HG03280 (cell line): Measurements from ENCODE around the gene DUSP12.
"Not testable (repeated sequence)": the region's sequence is repeated elsewhere in the genome, so short reads cannot be mapped to it uniquely, and the experiment has no call there.

Experiments used
- ATAC-seq: cut with Tn5 transposase; IDR thresholded peaks from one replicate; pipeline ENCODE4 v1.9.1; 2021; ENCODE audit warnings: mild to moderate bottlenecking, moderate library complexity; ENCODE audit not compliant: unreplicated experiment

The DUSP12 gene

DNA sequence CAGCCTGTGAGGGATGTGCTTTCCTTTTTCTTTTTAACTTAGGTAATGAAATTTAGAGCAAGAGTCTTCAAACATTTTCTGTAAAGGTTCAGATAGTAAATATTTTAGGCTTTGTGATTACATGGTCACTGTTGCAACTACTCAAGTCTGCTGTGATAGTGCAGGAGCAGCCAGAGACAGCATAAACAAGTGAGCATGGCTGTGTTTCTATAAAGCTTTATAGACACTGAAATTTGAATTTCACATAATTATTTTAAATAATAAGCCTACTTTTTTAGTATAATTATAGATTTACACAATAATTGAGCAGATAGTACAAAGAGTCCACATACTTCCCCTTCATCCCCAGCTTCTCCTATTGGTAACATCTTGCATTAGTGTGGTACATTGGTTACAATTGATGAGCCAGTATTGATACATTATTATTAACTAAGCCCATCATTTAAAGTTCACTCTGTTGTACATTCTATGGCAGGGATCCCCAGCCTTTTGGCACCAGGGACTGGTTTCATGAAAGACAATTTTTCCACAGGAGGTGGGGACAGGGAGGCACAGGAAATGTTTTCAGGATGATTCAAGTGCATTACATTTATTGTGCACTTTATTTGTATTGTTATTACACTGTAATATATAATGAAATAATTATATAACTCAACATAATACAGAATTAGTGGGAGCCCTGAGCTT is 19.5 kb downstream of the DUSP12 start:
- no peak for ATAC-seq

DNA sequence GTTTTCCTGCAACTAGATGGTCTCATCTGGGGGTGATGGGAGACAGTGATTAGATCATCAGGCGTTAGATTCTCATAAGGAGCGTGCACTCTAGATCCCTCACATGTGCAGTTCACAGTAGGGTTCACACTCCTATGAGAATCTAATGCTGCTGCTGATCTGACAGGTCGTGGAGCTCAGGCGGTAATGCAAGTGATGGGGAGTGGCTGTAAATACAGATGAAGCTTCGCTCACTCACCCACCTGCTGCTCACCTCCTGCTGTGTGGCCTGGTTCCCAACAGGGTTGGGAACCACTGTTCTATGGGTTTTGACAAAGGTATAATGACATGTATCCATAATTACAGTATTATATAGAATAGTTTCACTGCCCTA is 20.1 kb downstream of the DUSP12 start:
- not testable (repeated sequence) for ATAC-seq

DNA sequence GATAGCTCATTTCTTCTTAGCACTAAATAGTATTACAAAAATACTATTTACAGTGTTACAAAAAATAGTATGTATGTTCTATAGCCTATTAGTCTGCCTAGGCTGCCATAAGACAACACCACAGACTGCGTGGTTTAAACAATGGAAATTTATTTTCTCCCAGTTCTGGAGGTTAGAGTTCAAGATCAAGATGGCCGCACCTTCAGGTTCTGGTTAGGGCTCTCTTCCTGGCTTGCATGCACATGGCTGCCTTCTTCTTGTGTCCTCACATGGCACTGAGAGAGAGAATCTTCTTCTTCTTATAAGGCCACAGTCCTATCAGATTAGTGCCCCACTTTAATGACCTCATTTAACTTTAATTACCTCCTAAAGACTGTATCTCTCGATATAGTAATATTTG is 20.7 kb downstream of the DUSP12 start:
- no peak for ATAC-seq

- ATAC-seq: no peak
Observed at GRCh38 chr1:161771161-161771560, 21.6 kb downstream of the DUSP12 start.

DNA sequence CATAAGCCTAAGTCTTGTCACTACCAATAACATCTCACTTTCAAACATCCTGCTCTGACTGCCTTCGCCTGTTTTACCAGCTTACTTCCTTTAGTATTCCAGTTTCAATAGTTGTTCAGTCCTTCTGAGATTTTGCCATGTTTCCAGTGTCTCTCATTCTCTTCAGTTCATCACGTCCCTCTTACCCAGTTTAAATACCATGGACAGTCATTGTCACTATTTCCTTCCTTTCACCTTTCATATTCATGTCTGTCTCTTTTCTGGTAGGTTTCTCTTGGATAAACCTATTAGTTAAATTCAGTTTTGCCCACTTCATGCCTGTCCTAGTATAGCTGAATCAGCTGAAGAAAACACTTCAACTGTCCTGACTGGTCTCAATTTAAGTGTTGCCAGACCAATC is 22.4 kb downstream of the DUSP12 start:
- ATAC-seq: no peak

DNA sequence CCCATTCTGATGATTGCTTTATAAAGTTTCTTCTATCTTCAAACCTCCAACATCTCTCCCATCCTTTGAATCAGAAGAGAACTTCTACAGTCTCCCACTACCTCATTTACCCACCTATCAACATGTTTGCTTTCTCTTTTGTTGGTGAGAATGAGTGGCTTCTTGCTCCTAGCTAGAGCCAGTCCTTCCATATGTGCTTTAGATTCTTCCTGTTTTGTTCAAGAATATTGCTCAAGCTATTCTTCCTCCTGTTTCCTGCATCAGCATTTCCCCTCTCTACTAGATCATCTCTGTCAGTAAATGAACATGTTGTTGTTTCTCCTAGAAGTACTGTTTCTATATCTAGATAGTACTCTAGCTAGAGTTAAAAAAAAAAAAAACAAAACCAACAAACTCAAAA is 22.8 kb downstream of the DUSP12 start:
- ATAC-seq: no peak

GRCh38 chr1:161773791-161774190 is 24.2 kb downstream of the DUSP12 start:
- no peak for ATAC-seq

- no peak for ATAC-seq
Observed at GRCh38 chr1:161777261-161777660, 27.7 kb downstream of the DUSP12 start.

DNA sequence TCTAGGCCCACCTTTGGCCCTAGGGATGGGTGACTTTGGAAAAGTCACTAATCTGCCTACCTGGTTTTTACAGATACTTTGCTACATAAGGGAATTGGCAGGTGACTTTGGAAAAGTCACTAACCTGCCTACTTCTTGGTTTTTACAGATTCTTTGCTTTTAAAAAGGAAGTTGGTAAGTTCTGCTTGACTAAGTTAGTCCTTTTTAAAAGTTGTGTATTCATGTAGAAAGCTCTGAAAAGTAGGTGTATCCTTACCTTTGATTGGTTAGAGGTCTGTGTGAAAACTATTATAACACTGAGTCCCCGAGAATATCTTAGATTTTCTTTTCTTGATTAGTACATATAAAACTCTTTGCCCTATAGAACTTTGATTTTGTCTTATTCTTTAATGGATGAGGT is 28.9 kb downstream of the DUSP12 start:
- ATAC-seq: no peak

- ATAC-seq: no peak
Observed at GRCh38 chr1:161779393-161779792, 29.8 kb downstream of the DUSP12 start.

- no peak for ATAC-seq
Observed at GRCh38 chr1:161781995-161782394, 32.4 kb downstream of the DUSP12 start.

GRCh38 chr1:161782886-161783285 is 33.3 kb downstream of the DUSP12 start:
- ATAC-seq: no peak

GRCh38 chr1:161784968-161785367 is 35.4 kb downstream of the DUSP12 start:
- ATAC-seq: no peak

GRCh38 chr1:161787355-161787754 is 37.8 kb downstream of the DUSP12 start:
- ATAC-seq: no peak

GRCh38 chr1:161790587-161791317 is 41.2 kb downstream of the DUSP12 start:
- no peak for ATAC-seq

DNA sequence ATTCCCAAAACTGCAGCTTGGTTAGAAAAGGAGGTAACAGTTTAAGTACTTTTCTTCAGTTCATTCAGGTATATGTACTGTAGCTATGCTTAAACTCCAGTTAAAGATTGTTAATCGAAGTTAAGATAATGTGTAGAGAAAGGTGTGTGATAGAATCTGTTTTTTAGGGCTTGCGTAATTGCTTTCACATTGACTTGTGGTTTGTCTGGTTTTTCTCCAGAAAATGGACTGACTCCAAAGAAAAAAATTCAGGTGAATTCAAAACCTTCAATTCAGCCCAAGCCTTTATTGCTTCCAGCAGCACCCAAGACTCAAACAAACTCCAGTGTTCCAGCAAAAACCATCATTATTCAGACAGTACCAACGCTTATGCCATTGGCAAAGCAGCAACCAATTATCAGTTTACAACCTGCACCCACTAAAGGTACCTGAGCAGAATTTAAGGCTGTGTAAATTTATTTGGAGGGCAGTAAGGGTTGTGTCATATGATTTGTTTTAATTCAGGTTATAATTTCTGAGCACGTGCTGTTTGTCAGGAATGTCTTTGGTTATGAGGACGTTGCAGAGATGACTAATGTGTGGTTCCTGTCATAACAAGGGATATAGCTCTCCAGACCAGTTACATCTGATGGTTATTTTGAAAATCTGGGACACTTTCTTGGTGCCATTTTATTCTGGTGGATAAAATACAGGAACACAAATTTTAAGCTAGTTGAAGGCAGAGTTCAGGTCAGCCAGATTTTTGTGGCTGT is 42.5 kb downstream of the DUSP12 start:
- ATAC-seq: no peak

- ATAC-seq: no peak
Observed at GRCh38 chr1:161792740-161793139, 43.2 kb downstream of the DUSP12 start.

GRCh38 chr1:161799792-161800191 is 50.2 kb downstream of the DUSP12 start:
- ATAC-seq: no peak

DNA sequence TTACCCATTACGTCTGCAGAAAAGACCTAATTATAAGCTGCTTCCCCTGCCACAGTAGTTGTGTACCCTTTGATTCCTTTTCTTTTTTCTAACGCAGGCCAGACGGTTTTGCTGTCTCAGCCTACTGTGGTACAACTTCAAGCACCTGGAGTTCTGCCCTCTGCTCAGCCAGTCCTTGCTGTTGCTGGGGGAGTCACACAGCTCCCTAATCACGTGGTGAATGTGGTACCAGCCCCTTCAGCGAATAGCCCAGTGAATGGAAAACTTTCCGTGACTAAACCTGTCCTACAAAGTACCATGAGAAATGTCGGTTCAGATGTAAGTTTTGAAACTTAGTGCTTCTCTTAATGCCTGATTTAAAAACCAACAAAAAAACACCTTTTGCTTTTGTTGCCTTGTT is 52.4 kb downstream of the DUSP12 start:
- ATAC-seq: no peak

DNA sequence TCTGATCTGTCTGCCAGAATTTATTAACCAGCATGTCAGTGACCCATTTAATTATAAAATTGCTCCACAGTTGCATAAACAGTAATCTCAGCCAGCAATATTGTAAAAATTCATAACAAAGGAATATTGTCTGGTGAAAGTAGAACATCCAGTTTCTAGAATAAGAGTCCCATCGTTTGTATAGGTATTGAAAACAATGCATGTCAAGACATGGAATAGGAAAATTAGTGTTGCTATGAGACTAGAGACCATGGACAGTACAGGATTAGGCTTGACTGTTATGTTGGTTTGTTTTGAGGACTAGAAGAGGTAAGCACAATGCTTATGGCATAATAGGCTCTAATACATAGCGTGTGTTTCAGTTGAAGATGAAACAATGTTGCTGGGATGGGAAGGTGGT is 53.6 kb downstream of the DUSP12 start:
- ATAC-seq: no peak

DNA sequence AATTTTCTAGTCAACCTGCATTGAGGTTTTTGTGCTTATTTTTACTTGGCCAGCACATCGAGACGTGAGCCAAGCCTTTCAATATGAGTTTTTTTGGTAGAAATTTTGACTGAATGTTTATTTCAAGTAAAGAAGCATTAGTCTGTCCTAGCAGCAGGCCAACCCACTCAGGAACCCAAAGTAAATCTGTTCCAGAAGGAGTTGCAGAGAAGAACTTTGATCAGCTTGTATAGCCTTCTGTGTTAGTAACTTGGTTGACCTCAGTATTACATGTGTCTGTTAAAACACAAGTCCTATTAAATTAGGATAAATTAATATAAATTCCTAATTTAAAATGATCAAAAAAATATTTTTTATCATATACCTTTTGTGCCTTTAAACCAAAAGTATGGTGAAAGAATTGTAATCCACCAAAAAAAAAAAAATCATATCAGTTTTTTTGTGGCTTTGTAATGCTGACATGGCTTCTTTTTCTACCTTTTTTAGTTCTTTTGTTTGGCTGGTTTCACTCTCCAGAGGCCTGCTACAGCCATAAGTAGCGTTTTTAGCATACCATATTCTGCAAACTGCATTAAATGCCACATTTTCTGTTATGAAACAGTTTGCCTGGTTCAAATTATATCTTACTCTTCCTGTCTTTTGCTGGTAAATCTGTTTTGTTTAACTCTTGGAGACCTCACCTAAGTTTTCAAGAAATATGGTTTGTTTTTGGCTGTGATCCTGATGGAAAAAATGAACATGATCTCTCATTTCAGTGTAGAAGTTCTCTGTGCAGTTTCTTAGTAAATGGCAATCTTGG is 56.0 kb downstream of the DUSP12 start:
- no peak for ATAC-seq
